ENCODE results near the gene SAV1.
"Not testable (repeated sequence)": the region's sequence is repeated elsewhere in the genome, so short reads cannot be mapped to it uniquely, and the experiment has no call there.

The SAV1 gene

DNA sequence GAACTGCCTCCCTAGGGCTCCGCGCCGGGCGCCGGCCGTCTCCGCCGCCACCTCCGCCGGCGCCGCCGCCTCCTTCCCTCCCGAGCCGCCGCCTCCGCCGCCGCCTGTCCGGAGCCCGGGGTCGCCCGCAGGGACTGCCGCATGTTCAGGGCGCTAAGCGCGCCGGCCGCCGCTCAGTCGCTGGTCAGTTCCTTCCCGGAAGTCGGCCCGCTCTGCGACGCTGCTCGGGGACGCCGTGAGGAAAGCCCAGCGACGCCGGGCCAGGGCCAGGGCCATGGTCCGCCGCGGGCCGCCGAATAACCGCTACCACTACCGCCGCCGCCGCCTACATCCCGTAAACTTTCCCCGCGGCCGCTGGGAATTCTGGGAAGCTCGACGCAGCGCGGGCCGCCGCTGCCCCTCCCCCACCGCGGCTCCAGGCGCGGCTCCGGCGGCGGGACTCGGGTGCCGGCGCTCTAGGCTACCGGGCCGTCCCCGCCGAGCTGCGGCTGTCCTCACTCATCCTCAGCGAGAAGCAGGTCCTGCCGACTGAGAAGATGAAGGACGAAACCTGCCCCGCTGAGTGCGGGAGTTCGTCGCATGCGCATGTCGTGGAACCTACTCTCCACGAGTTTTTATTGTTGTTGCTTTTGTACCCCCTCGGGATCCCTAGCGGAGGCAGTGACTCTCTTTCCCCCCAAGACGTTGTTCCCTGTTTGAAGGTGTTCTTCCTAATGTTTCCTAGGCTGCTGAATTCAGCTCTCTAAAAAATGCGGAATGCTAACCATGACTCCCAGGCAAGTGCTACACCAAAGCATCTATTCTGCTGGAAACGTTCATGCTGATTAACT lies at the start of gene SAV1:
Gene SAV1, minus strand, starts transcription at position 311 of the 830 bp plus-strand sequence. CDS start 339 bp downstream, outside the sequence.
- DNase-seq: peak; percentile 37

DNA sequence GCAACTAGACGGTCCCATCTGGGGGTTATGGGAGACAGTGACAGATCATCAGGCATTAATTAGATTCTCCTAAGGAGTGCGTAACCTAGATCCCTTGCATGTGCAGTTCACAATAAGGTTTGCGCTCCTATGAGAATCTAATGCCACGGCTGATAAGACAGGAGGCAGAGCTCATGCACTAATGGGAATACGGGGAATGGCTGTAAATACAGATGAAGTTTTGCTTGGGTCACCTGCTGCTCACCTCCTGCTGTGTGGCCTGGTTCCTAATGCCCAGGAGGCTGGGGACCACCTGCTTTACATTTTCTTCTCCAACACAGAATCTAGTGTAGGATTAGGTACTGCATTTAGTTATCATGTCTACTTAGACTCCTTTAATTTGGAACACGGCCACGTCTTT lies 49.7 kb upstream of the SAV1 start:
- DNase-seq: no peak

DNA sequence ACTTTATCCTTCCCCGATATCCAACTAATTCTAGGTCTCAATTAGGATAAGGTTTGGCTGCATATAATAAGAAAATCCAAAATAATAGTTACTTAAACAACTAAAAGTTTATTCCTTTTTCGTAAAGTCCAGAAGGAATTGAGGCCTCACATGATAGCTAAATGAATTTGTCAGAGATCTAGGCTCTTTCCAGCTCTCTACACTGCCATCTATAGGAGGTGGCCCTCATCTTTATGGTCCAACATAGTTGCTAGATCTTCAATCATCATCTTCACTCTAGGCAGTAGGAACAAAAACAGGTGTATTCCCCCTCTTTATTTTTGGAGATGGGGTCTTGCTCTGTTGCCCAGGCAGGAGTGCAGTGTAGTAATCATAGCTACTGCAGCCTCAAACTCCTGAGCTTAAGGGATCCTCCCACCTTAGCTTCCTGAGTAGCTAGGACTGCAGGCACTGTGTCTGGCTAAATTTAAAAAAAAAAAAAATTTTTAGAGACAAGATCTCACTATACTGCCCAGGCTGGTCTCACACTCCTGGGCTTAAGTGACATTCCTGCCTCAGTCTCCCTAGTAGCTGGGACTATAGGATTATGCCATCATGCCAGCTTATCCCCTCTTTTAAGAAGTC lies 46.5 kb upstream of the SAV1 start:
- no peak for DNase-seq

DNA sequence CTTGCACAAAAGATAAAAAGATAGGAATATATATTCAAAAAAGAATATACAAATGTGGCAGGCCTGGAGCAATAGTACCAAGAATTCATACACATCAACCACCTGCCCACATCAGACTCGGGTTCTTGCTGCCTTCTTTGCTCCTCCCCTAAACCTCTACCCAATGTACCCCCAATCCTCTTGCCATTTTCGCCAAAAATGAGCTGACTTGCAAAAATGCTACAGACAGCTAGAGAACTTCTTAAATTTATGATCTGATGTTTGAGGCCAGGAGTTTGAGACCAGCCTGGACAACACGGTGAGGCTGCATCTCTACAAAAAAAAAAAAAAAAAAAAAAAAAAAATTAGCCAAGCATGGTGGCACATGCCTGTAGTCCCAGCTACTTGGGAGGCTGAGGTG lies 42.9 kb upstream of the SAV1 start:
- DNase-seq: no peak

GRCh38 chr14:50705026-50705593 lies 37.0 kb upstream of the SAV1 start:
- no peak for DNase-seq

GRCh38 chr14:50704454-50705010 lies 36.4 kb upstream of the SAV1 start:
- DNase-seq: no peak

GRCh38 chr14:50697659-50698290 lies 29.7 kb upstream of the SAV1 start:
- no peak for DNase-seq

- not testable (repeated sequence) for DNase-seq
These were observed 26.2 kb upstream of the SAV1 start for GRCh38 chr14:50694260-50694659.

GRCh38 chr14:50688875-50689274 lies 20.8 kb upstream of the SAV1 start:
- DNase-seq: no peak

GRCh38 chr14:50679674-50680073 lies 11.6 kb upstream of the SAV1 start:
- no peak for DNase-seq

DNA sequence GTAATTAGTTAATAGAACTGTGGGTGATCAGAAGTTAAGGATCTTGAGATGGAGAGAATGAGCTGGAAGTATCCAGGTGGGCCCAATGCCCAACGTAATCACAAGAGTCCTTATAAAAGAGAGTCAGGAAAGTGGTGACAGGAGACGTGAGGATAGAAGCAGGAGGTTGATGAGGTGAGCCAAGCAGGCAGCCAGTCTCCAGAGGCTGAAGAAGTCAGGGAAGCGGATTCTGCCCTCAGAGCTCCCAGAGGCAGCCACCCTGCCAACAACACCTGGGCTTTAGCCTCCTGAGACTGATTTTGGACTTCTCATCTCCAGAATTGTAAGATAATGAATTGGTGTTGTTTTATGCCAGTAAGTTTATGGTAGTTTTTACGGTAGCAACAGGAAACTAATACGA lies 10.1 kb upstream of the SAV1 start:
- DNase-seq: no peak

DNA sequence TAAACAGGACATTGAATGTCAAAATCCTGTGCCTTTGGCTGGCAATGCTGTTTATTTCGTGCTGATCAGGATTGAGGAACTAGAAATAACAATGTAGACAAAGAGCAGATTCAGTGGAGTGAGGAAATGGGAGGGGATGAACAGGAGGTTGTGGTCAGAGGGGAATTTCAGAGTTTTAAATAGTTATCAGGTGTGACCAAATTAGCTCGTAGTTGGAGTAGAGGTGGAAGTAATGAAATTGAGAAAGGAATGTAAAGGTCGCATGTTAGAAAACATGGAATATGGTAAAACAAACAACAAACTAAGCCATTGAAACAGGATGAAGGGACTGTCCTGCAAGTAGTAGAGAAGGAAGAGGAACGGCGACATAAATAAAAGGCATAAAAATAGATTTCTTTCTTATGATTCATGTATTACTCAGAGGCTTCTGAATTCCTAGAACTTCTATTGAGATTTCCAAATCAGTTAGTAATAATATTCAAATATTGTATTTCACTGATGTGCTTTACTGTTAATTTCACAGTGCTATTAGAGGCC lies 9.5 kb upstream of the SAV1 start:
- no peak for DNase-seq

GRCh38 chr14:50676814-50677516 lies 8.9 kb upstream of the SAV1 start:
- no peak for DNase-seq

DNA sequence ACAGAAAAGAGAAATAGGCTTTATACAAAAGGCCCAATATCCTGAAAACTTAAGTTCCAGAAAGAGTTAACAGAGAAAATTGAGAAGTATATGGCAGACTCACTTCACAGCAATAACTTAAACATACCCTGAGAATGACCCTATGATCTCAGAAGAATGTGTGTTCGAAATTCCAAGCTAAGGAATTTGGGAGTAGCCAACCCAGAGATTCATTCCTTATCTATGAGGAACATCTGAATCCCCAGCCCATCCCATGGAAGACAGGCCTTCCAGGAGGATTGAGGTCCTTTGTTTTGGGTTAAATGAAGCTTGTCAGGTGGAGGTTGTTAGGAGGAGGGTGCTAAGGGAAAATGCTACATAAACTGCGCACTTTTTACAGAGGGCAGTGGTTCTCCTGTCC lies 7.5 kb upstream of the SAV1 start:
- no peak for DNase-seq

- no peak for DNase-seq
These were observed 2.8 kb upstream of the SAV1 start for GRCh38 chr14:50670866-50671256.

- no peak for DNase-seq
These were observed 2.2 kb upstream of the SAV1 start for GRCh38 chr14:50670196-50670865.

DNA sequence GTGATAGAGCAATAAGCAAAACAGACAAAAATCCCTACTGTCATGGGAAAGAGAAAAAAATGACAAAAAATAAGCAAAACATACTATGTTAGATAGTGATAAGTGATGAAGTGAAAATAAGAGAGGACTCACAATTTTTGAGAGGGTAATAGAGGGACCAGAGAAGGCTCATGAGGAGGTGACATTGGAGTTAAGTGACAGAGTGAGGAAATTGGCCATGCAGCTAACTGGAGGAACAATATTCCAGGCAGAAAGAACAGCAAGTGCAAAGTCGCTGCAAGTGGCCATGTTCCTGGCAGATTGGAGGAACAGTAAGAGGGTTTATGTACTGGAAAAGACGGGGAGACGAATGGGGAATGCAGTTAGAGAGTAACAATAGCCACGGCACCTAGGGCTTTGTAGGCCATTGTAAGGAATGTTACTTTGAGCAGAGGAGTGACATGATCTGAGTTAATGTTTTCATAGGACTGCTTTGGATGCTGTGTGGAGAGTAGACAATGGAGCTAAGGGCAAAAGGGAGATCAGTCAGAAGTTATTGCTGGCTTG lies 1.4 kb upstream of the SAV1 start:
- no peak for DNase-seq

DNA sequence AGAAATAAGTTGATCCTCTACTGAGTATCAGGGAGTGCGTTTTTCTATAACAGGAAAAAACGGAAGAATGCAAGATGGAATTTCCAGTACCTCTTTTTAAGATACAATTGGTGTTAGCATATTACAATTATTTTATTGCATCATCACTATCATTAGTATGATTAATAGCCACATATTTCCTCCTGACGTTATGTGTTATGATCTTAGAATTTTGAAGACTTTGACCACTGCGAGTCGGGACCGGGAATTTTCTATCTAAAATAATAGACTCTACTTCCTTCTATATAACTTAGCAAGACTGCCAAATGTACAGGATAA lies 679 bp upstream of the SAV1 start:
- DNase-seq: no peak

DNA sequence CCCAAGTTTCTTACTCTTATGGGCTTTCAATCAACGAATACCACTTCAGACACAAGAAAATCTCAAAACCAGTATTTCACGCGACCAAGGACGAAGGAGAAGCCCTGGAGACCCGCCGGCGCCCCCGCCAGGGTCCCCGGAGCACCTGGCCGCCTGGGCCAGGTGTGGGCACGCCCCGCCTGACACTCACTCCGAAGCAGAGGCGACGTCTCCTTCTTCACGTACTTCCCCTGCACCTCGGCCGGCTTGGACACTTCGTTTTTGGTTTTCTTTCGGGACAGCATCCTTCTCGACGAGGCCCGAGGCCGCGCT lies 466 bp downstream of the SAV1 start:
- DNase-seq: no peak

DNA sequence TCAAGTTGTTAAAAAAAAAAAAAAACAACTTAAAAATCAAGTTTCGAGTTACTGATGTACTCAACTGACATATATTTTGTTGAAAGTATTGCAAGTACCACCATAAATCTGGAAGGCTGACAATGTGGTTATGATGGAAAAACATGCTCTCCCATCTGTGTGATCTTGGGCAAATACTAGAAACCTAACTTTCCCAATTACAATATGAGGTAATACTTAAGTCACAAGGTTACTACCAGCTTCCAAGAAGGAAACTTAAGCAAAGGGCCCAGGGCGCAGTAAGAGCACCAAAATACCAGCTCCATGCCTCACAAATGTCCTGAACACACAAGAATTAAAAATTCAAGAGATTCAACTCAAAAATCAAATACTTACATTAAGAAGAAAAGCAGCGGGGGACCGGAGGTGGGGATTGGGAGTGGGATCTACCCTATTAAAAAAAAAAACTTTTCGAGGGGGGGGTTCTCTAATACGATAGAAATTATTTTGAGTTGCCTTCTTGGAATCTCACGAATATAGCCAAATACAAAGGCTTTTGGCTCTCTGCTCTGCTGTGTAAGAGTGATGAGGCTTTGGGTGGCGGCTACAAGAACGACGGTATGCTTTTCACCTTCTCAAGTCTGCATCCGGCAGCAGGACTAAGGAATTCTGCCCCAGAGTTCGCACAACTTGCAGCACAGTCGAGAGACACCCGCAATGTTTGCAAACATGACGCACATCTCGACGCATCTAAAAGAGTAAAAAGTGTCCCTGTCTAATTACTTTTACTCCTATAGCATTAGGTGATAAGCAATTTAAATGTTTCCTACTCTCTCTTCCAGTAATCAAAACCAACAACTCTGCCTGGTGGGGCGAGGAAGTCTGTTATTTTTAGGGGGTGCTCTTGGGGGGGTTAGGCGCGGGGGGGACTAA lies 1.1 kb downstream of the SAV1 start:
- no peak for DNase-seq

- not testable (repeated sequence) for DNase-seq
These were observed 2.8 kb downstream of the SAV1 start for GRCh38 chr14:50665300-50665699.
